ENCODE results near the gene SLC22A4.

The SLC22A4 gene

DNA sequence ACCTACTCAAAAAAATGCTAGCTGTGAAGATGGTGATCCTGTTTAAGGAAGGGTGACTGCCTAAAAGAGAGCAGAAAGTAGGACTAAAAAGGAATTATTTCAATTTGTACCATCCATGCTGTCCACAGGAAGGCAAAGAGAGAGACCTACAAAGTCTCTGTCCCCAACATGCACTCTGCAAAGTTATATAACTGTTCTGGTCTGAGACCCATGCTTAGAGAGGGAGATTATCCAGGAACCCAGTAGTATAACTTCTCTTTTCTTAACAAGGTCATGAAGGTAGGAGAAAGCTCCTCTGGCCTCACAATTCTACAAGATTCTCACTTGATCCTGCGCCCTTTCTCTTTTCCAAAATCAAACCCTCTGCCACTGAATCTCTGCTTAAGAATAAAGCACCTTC lies 25.8 kb downstream of the SLC22A4 start:
- no peak overlapping the region for H3K4me3 ChIP-seq (ENCODE audit: low read length)
- no peak for DNase-seq (ENCODE audit: low read depth)
- TF ChIP-seq, protein P1, sequence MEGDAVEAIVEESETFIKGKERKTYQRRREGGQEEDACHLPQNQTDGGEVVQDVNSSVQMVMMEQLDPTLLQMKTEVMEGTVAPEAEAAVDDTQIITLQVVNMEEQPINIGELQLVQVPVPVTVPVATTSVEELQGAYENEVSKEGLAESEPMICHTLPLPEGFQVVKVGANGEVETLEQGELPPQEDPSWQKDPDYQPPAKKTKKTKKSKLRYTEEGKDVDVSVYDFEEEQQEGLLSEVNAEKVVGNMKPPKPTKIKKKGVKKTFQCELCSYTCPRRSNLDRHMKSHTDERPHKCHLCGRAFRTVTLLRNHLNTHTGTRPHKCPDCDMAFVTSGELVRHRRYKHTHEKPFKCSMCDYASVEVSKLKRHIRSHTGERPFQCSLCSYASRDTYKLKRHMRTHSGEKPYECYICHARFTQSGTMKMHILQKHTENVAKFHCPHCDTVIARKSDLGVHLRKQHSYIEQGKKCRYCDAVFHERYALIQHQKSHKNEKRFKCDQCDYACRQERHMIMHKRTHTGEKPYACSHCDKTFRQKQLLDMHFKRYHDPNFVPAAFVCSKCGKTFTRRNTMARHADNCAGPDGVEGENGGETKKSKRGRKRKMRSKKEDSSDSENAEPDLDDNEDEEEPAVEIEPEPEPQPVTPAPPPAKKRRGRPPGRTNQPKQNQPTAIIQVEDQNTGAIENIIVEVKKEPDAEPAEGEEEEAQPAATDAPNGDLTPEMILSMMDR (conservative IDR thresholded peaks at IDR 0.05; ENCODE audit: low read length), result no peak

DNA sequence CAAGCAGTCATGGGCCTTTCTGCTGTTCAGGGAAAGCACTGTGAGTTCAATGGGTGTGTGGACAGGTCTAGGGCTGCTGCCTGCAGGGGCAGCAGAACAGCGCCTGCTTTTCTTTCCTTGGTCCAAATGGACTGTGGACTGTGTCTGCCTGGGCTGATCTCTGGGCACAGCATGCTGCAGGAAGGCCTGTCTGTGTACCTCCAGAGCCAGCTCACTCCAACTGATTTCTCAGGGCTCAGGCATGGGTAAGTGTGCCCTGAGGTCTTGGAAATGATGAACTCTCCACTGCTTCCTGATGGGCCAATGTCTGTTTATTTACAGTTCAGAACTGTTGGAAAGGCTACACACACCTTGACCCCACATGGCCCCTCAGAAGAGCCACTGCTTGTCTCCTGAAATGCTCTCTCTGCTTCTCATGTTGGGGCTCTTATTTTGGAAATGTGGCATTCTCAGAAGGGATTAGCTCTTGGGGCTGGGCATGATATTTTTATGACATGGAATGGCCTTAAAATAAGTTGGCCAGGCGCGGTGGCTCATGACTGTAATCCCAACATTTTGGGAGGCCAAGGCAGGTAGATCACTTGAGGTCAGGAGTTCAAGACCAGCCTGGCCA lies 27.0 kb downstream of the SLC22A4 start:
- DNase-seq (ENCODE audit: low read depth), result no peak
- H3K4me3 ChIP-seq (ENCODE audit: low read length), result no peak overlapping the region
- TF ChIP-seq, protein P1 (conservative IDR thresholded peaks at IDR 0.05; ENCODE audit: low read length), result no peak

DNA sequence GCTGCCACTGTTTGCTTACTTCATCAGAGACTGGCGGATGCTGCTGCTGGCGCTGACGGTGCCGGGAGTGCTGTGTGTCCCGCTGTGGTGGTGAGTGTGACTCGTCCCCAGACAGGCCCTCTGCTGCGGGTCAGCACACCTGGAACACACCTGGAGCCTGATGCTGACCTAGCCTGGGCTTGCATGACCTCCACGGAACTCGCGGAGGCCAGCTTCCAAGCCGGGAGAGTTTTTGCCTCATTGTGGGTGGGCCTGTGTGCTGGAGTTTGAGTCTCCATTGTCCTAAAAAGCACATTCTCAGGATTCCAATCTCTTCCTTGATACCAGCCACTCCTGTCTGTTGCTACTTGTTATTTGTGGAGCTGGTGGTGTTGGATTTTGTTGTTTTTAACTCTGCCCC lies 28.1 kb downstream of the SLC22A4 start:
- TF ChIP-seq, protein P1 (conservative IDR thresholded peaks at IDR 0.05; ENCODE audit: low read length), result no peak
- DNase-seq (ENCODE audit: low read depth), result no peak
- H3K4me3 ChIP-seq (ENCODE audit: low read length), result no peak overlapping the region

DNA sequence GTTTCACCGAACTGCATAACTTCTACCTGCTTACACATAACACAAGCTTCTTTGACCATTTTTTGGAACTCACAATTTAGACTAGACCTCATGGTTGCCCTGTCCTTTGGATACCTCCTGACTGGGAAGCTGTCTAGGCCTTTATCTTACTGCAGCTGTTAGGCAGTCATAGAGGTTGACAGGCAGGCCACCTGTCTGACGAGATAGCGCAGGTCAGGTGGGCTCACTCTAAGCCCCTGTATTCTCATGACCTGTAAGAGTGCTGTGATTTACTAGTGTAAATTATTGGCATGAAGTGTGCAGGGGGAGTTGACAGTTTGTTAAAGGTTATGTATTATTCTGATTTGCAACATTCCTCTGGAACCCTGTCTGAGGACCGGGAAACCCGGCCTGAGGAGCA lies 29.0 kb downstream of the SLC22A4 start:
- TF ChIP-seq, protein P1 (conservative IDR thresholded peaks at IDR 0.05; ENCODE audit: low read length), result no peak
- H3K4me3 ChIP-seq (ENCODE audit: low read length), result no peak overlapping the region
- no peak for DNase-seq (ENCODE audit: low read depth)

DNA sequence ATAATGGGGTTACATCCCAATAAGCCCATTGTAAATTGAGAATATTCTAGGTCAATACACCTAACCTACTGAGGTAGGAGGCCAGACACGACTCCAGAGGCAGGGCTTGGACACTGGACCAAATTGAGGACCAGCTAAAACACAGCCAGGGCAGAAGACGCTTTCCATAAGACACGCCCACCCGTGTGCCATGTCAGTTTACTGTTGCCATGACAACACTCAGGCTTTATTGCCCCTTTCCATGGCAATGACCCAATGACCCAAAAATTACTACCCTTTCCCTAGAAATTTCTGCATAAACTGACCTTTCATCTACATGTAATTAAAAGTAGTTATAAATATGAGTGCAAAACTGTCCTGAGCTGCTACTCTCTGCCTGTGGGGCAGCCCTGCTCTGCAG lies 31.5 kb downstream of the SLC22A4 start:
- TF ChIP-seq, protein P1 (conservative IDR thresholded peaks at IDR 0.05; ENCODE audit: low read length), result no peak
- DNase-seq (ENCODE audit: low read depth), result no peak
- H3K4me3 ChIP-seq (ENCODE audit: low read length), result no peak overlapping the region

DNA sequence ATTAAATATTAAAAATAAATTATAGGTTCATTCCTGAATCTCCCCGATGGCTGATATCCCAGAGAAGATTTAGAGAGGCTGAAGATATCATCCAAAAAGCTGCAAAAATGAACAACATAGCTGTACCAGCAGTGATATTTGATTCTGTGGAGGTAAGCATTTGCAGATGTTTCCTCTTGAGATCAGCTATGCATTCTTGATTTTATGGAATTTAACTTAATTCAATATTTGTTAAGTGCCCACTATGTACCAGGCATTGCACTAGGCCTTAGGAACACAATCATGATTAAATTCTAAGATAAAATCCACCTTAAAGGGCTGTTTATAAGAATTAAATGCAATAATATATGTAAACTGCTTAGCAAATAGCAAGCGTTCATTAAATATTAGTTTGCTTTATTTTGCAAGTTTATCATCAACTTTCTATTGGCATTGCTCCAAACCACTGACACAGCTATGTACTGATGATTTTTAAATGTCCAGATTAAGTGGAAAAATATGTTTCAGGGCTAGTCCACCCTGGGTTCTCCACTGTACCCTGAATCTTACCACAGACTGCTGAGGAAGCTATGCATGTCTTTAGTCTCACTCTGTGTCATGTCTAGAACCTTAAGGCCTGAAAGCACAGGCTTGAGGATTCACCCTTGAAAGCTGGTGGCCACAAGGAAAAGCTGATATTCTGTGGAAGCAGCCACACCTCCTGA lies 33.2 kb downstream of the SLC22A4 start:
- H3K4me3 ChIP-seq (ENCODE audit: low read length), result no peak overlapping the region
- TF ChIP-seq, protein P1 (conservative IDR thresholded peaks at IDR 0.05; ENCODE audit: low read length), result no peak
- DNase-seq (ENCODE audit: low read depth), result peak; percentile 81

DNA sequence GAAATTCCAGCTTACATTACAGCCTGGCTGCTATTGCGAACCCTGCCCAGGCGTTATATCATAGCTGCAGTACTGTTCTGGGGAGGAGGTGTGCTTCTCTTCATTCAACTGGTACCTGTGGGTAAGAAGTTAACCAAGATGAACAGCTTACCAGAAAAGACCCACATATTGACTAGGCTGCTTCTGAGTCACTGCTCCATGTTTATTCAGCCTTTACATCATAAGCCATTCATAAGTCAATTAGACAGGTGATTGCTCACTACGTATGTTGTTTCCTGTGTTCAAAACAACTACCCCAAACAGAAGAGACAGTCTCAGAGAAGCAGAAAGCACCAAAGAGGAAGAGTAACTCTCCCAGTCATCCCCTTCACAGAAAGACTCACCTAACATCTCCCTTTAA lies 40.6 kb downstream of the SLC22A4 start:
- TF ChIP-seq, protein P1 (conservative IDR thresholded peaks at IDR 0.05; ENCODE audit: low read length), result no peak
- no peak overlapping the region for H3K4me3 ChIP-seq (ENCODE audit: low read length)
- DNase-seq (ENCODE audit: low read depth), result no peak
